H9 (cell line): ENCODE results near the gene SLC38A9. TPM values are rescaled to one million over a fixed set of nuclear protein-coding genes. Genes with fewer than 3 reads are reported as not detected.

ENCODE experiments used
- DNase-seq: peaks from one replicate; pipeline ENCODE4 v3.0.0-alpha.2; 2017
- H2AFZ ChIP-seq: one replicate; pipeline ENCODE4 v1.6.1; 2013; ENCODE audit warnings: mild to moderate bottlenecking, low read length, control low read depth, moderate library complexity
- H2AK5ac ChIP-seq: 2 replicates; pipeline ENCODE4 v1.6.1; 2013; ENCODE audit warnings: low read length, control low read depth, mixed read lengths; ENCODE audit not compliant: insufficient read length
- H2BK120ac ChIP-seq: one replicate; pipeline ENCODE4 v1.6.1; 2013; ENCODE audit warnings: low read depth, mild to moderate bottlenecking, low read length, control low read depth, inconsistent platforms; ENCODE audit not compliant: poor library complexity, severe bottlenecking
- H2BK12ac ChIP-seq: 2 replicates; pipeline ENCODE4 v1.6.1; 2013; ENCODE audit warnings: low read length, control low read depth, mixed read lengths, low read depth; ENCODE audit not compliant: insufficient read length
- H2BK15ac ChIP-seq: 2 replicates; pipeline ENCODE4 v1.6.1; 2013; ENCODE audit warnings: low read depth, low read length, control low read depth
- H2BK20ac ChIP-seq: one replicate; pipeline ENCODE4 v1.6.1; 2013; ENCODE audit warnings: low read depth, mild to moderate bottlenecking, low read length, control low read depth, inconsistent platforms; ENCODE audit not compliant: poor library complexity, severe bottlenecking
- H2BK5ac ChIP-seq: 2 replicates; pipeline ENCODE4 v1.6.1; 2013; ENCODE audit warnings: low read length, control low read depth, mixed read lengths; ENCODE audit not compliant: insufficient read length
- H3K14ac ChIP-seq: 2 replicates; pipeline ENCODE4 v1.6.1; 2013; ENCODE audit warnings: low read length, control low read depth; ENCODE audit not compliant: insufficient read depth
- H3K18ac ChIP-seq: 2 replicates; pipeline ENCODE4 v1.6.1; 2013; ENCODE audit warnings: low read depth, mild to moderate bottlenecking, mixed read lengths, low read length, control low read depth; ENCODE audit not compliant: insufficient read length
- H3K23ac ChIP-seq: 2 replicates; pipeline ENCODE4 v1.6.1; 2013; ENCODE audit warnings: low read length, control low read depth, mixed read lengths, low read depth; ENCODE audit not compliant: insufficient read length
- H3K23me2 ChIP-seq: 2 replicates; pipeline ENCODE4 v1.6.1; 2013; ENCODE audit warnings: low read depth, mild to moderate bottlenecking, mixed read lengths, low read length, control low read depth; ENCODE audit not compliant: insufficient read length, poor library complexity, severe bottlenecking
- H3K27ac ChIP-seq: 2 replicates; pipeline ENCODE4 v1.5.1; 2013; ENCODE audit warnings: low read length, control low read depth, mixed read lengths, low read depth; ENCODE audit not compliant: insufficient read length
- H3K27me3 ChIP-seq: 2 replicates; pipeline ENCODE4 v1.6.1; 2013; ENCODE audit warnings: low read length, control low read depth, inconsistent platforms; ENCODE audit not compliant: insufficient read depth
- H3K4ac ChIP-seq: 2 replicates; pipeline ENCODE4 v1.6.1; 2013; ENCODE audit warnings: low read depth, mild to moderate bottlenecking, control low read depth, inconsistent platforms, low read length, moderate library complexity
- H3K4me1 ChIP-seq: 2 replicates; pipeline ENCODE4 v1.6.1; 2013; ENCODE audit warnings: low read length, control low read depth, inconsistent platforms; ENCODE audit not compliant: insufficient read depth
- H3K4me2 ChIP-seq: 2 replicates; pipeline ENCODE4 v1.6.1; 2013; ENCODE audit warnings: low read length, control low read depth, mixed read lengths; ENCODE audit not compliant: insufficient read length, insufficient read depth
- H3K56ac ChIP-seq: 2 replicates; pipeline ENCODE4 v1.6.1; 2013; ENCODE audit warnings: low read depth, mild to moderate bottlenecking, mixed read lengths, low read length, control low read depth; ENCODE audit not compliant: insufficient read length
- H3K79me1 ChIP-seq: 2 replicates; pipeline ENCODE4 v1.6.1; 2013; ENCODE audit warnings: low read depth, mild to moderate bottlenecking, moderate library complexity, low read length, control low read depth, inconsistent platforms; ENCODE audit not compliant: insufficient read depth, poor library complexity, severe bottlenecking
- H3K79me2 ChIP-seq: 2 replicates; pipeline ENCODE4 v1.6.1; 2013; ENCODE audit warnings: low read length, control low read depth, inconsistent platforms; ENCODE audit not compliant: insufficient read depth
- H3K9ac ChIP-seq: 2 replicates; pipeline ENCODE4 v1.6.1; 2013; ENCODE audit warnings: low read length, control low read depth, mixed read lengths; ENCODE audit not compliant: insufficient read length; ENCODE audit errors: extremely low read depth
- H3K9me3 ChIP-seq: one replicate; pipeline ENCODE4 v1.6.1; 2013; ENCODE audit warnings: low read depth, low read length, inconsistent platforms; ENCODE audit not compliant: control insufficient read depth
- H3T11ph ChIP-seq: one replicate; pipeline ENCODE4 v1.6.1; 2013; ENCODE audit warnings: mild to moderate bottlenecking, low read length, control low read depth, inconsistent platforms
- H4K20me1 ChIP-seq: one replicate; pipeline ENCODE4 v1.6.1; 2013; ENCODE audit not compliant: control insufficient read depth, insufficient read length, insufficient read depth
- H4K5ac ChIP-seq: 2 replicates; pipeline ENCODE4 v1.6.1; 2013; ENCODE audit warnings: low read depth, mild to moderate bottlenecking, mixed read lengths, low read length, control low read depth; ENCODE audit not compliant: insufficient read length
- H4K8ac ChIP-seq: replicated peaks from 2 replicates; pipeline ENCODE4 v1.6.1; 2013; ENCODE audit warnings: low read length, control low read depth, mixed read lengths, low read depth; ENCODE audit not compliant: insufficient read length
- H4K91ac ChIP-seq: 2 replicates; pipeline ENCODE4 v1.6.1; 2013; ENCODE audit warnings: low read depth, mild to moderate bottlenecking, moderate library complexity, mixed read lengths, low read length, control low read depth; ENCODE audit not compliant: insufficient read length
- H3K27ac Mint-ChIP-seq, 3 experiments: 2 replicates in 2 of 3; 3 replicates in 1 of 3; pipeline ENCODE4 v1.8.0; 2020 to 2021; ENCODE audit warnings: mixed read lengths in 3 of 3, mild to moderate bottlenecking in 1 of 3, moderate library complexity in 1 of 3
- H3K27me3 Mint-ChIP-seq: 2 replicates; pipeline ENCODE4 v1.8.0; 2021; ENCODE audit warnings: low read depth, mild to moderate bottlenecking, moderate library complexity, mixed read lengths
- H3K36me3 Mint-ChIP-seq, 3 experiments: 2 replicates in 2 of 3; 3 replicates in 1 of 3; pipeline ENCODE4 v1.8.0; 2020 to 2021; ENCODE audit warnings: low read depth in 3 of 3, mixed read lengths in 3 of 3; ENCODE audit not compliant: insufficient read depth in 1 of 3
- H3K4me1 Mint-ChIP-seq, 2 experiments: 2 replicates each; pipeline ENCODE4 v1.8.0; 2020; ENCODE audit warnings: mixed read lengths in 2 of 2
- H3K4me3 Mint-ChIP-seq, 2 experiments: 2 replicates in 1 of 2; 3 replicates in 1 of 2; pipeline ENCODE4 v1.8.0; 2020 to 2021; ENCODE audit warnings: mild to moderate bottlenecking in 2 of 2, mixed read lengths in 2 of 2, moderate library complexity in 1 of 2
- H3K9me3 Mint-ChIP-seq, 2 experiments: 2 replicates in 1 of 2; 3 replicates in 1 of 2; pipeline ENCODE4 v1.8.0; 2020; ENCODE audit warnings: mild to moderate bottlenecking in 2 of 2, mixed read lengths in 2 of 2, moderate library complexity in 1 of 2
- total RNA-seq: library from RNA; stranded (reverse); gene quantifications from 2 replicates; pipeline ENCODE4 v1.2.1, GENCODE V29; 2021
- TF ChIP-seq, protein P1 (sequence below): fragments of 200-600 bp; sonication (generic); conservative IDR thresholded peaks from 3 replicates; pipeline ENCODE4 v1.8.0; 2021; ENCODE audit warnings: antibody characterized with exemption, mild to moderate bottlenecking

Gene SLC38A9
- total RNA-seq, 1 experiment from 2014 or later = 48.5 TPM

DNA sequence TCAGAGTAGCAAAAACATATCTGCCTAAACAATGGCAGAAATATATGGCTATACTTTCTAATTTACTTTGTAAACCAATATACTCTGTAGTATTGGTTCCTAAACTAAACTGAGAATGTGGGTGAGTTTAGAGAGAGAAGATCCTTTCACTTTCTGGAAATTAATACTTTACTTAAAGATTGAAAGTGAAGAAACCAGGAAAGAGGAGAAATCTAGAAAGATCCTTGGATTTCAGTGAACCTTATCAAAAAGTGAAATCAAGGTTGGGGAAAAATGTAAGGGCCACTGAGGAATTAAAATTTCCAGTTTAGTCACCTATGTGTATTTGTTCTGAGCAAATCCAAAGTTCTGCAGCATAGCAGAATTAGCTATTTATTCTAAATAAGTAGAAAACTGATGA is 5.9 kb downstream of the SLC38A9 start:
- TF ChIP-seq, protein P1, sequence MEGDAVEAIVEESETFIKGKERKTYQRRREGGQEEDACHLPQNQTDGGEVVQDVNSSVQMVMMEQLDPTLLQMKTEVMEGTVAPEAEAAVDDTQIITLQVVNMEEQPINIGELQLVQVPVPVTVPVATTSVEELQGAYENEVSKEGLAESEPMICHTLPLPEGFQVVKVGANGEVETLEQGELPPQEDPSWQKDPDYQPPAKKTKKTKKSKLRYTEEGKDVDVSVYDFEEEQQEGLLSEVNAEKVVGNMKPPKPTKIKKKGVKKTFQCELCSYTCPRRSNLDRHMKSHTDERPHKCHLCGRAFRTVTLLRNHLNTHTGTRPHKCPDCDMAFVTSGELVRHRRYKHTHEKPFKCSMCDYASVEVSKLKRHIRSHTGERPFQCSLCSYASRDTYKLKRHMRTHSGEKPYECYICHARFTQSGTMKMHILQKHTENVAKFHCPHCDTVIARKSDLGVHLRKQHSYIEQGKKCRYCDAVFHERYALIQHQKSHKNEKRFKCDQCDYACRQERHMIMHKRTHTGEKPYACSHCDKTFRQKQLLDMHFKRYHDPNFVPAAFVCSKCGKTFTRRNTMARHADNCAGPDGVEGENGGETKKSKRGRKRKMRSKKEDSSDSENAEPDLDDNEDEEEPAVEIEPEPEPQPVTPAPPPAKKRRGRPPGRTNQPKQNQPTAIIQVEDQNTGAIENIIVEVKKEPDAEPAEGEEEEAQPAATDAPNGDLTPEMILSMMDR = no peak
- no peak overlapping the region for H2BK12ac ChIP-seq
- H3K4me1 ChIP-seq = peaks cover under 1% of the 10 kb centered on the region; the same call in 1 of the 2 replicates
- no peak overlapping the region for H2BK20ac ChIP-seq
- H4K8ac ChIP-seq = no peak overlapping the region
- 0 out of 2 replicates have a peak, but pooled peaks cover under 1% of the 10 kb centered on the region for H3K79me2 ChIP-seq
- no peak overlapping the region for H3K56ac ChIP-seq
- H3K9me3 ChIP-seq = no peaks in the 10 kb centered on the region
- H4K91ac ChIP-seq = no peak overlapping the region
- H3T11ph ChIP-seq = no peak overlapping the region
- no peak overlapping the region for H4K5ac ChIP-seq
- no peak overlapping the region for H2BK5ac ChIP-seq
- Mint-ChIP-seq H3K4me3 (no peak overlapping the region), H3K4me1 (peaks cover 0 to 3% of the 10 kb centered on the region in 2 experiments; a peak in 3 of 4 replicates), H3K36me3 (peaks cover 4 to 26% (median 21%) of the 10 kb centered on the region in 3 experiments; a peak in 6 of 7 replicates), H3K9me3 (no peaks in the 10 kb centered on the region), H3K27me3 (no peaks in the 10 kb centered on the region), H3K27ac (no peak overlapping the region)
- no peak overlapping the region for H3K4ac ChIP-seq
- no peak overlapping the region for H2BK120ac ChIP-seq
- no peak overlapping the region for H3K4me2 ChIP-seq
- no peak overlapping the region for H3K23ac ChIP-seq
- H4K20me1 ChIP-seq = no peaks in the 10 kb centered on the region
- H2BK15ac ChIP-seq = no peak overlapping the region
- H3K27ac ChIP-seq = no peak overlapping the region
- peaks cover 4% of the 10 kb centered on the region for H3K79me1 ChIP-seq
- H3K27me3 ChIP-seq = no peaks in the 10 kb centered on the region
- no peak overlapping the region for H2AFZ ChIP-seq
- no peak overlapping the region for H2AK5ac ChIP-seq
- no peak for DNase-seq
- H3K9ac ChIP-seq = no peak overlapping the region
- H3K18ac ChIP-seq = no peak overlapping the region
- H3K14ac ChIP-seq = no peak overlapping the region
- H3K23me2 ChIP-seq = peaks cover under 1% of the 10 kb centered on the region
